ENCODE results near the gene GLIS1. TPM values are rescaled to one million over a fixed set of nuclear protein-coding genes. Genes with fewer than 3 reads are reported as not detected.

GLIS1 gene
- total and polyA plus RNA-seq, 12 donors = 0.06 to 0.10 (median 0.09) TPM; not detected in 7

GRCh38 chr1:53691326-53691725 lies 47.6 kb downstream of the GLIS1 start:
- intact Hi-C loops (cut with DNase I) = no loop called here
- H3K27me3 ChIP-seq = peaks cover 0 to 74% (median 52%) of the 10 kb centered on the region in 7 donors

GRCh38 chr1:53690411-53690810 lies 48.6 kb downstream of the GLIS1 start:
- no peak for TF ChIP-seq CTCF (IDR thresholded peaks at IDR 0.05)
- Histone ChIP-seq H3K27ac (no peak overlapping the region), H3K36me3 (no peaks in the 10 kb centered on the region), H3K9me3 (no peaks in the 10 kb centered on the region), H3K4me1 (peaks cover 0 to 3% (median under 1%) of the 10 kb centered on the region in 9 donors), H3K4me3 (no peak overlapping the region), H3K27me3 (peaks cover 0 to 84% (median 61%) of the 10 kb centered on the region in 7 donors)
- WGBS, 2 donors = 87 to 90% methylated on average over 11 of the region's 11 CpGs
- ATAC-seq (no peak), DNase-seq (no peak)
- intact Hi-C loops (cut with DNase I) = no loop called here

More at GRCh38 chr1:53691326-53691725, 47.6 kb downstream of the GLIS1 start:
- no peaks in the 10 kb centered on the region for H3K4me1 ChIP-seq
- no peak for TF ChIP-seq CTCF (IDR thresholded peaks at IDR 0.05)
- WGBS, 2 donors = 80 to 85% methylated on average over 7 of the region's 7 CpGs
- no peak overlapping the region for H3K27ac ChIP-seq
- no peaks in the 10 kb centered on the region for H3K36me3 ChIP-seq
- DNase-seq = no peak
- H3K4me3 ChIP-seq = no peak overlapping the region
- ATAC-seq = no peak
- no peaks in the 10 kb centered on the region for H3K9me3 ChIP-seq

DNA sequence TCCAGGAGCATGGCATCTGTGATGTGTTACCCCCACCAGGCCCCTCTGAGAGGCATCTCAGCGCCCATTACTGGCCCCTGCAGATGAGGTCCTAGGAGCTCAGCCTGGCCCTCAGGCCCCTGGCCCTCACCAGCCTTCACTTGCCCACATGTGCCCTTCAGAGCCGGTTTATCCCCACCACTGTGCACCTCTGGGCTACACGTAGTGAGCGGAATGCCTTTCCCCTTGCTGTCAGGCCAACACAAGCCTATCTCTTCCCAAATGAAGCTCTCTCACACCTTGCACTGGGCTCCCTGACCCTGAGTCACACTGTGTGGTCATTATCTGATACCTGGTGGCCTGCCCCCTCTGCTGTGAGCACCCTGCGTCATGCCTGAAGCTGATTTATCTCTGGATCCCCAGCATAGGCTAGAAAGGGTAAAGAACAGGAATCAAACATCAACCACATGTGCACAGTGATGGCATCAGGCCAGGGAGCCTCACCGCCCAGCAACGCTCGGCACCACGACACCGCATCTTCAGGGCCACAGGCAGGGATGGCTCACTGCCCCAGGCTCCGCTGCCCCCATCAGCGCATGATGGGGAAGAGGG lies 49.1 kb downstream of the GLIS1 start:
- H3K4me1 ChIP-seq = peaks cover 0 to 9% (median 4%) of the 10 kb centered on the region in 9 donors
- DNase-seq = no peak
- WGBS, 2 donors = 79 to 86% methylated on average over 12 of the region's 12 CpGs
- H3K36me3 ChIP-seq = no peaks in the 10 kb centered on the region
- H3K4me3 ChIP-seq = no peak overlapping the region
- peaks cover 0 to 89% (median 67%) of the 10 kb centered on the region in 7 donors for H3K27me3 ChIP-seq
- TF ChIP-seq CTCF (IDR thresholded peaks at IDR 0.05) = no peak
- no peak for ATAC-seq
- intact Hi-C loops (cut with DNase I) = loop anchor here in 2 of 10 donors (10.0 kb wide), 1 partner anchor 205 kb away; no protein-coding TSS in a partner anchor
- no peaks in the 10 kb centered on the region for H3K9me3 ChIP-seq
- H3K27ac ChIP-seq = no peak overlapping the region

- peaks cover 0 to 11% (median 4%) of the 10 kb centered on the region in 9 donors for H3K4me1 ChIP-seq
- no peak overlapping the region for H3K4me3 ChIP-seq
- DNase-seq (no peak), ATAC-seq (no peak)
- peaks cover 0 to 95% (median 73%) of the 10 kb centered on the region in 7 donors for H3K27me3 ChIP-seq
- WGBS, 2 donors = 78 to 90% methylated on average over 4 of the region's 4 CpGs
- intact Hi-C loops (cut with DNase I) = loop anchor here in 2 of 10 donors (10.0 kb wide), 1 partner anchor 204 kb away; no protein-coding TSS in a partner anchor
- TF ChIP-seq CTCF (IDR thresholded peaks at IDR 0.05) = no peak
- H3K9me3 ChIP-seq = no peaks in the 10 kb centered on the region
- no peak overlapping the region for H3K27ac ChIP-seq
- no peaks in the 10 kb centered on the region for H3K36me3 ChIP-seq
These were observed 49.7 kb downstream of the GLIS1 start for GRCh38 chr1:53689223-53689622.
